HCT116 (cell line): ENCODE measurements around the gene INTS3. TPM values are rescaled to one million over a fixed set of nuclear protein-coding genes. Genes with fewer than 3 reads are reported as not detected.

Source experiments
- ATAC-seq: fragments of 200-7000 bp; cut with Tn5 transposase; 2 replicates; pipeline ENCODE4 v1.9.1; 2020; ENCODE audit warnings: mild to moderate bottlenecking, moderate library complexity
- BruUV-seq: library from RNA; stranded (reverse); fragments of 400-500 nt; replicated peaks from 2 replicates; lab custom pipeline; 2021; lab: Mats Ljungman, UMichigan
- CTCF ChIA-PET: fragments of 300-600 bp; sonication (Branson Sonifier 250); formaldehyde crosslinking; loops from one replicate; lab custom pipeline; 2021; ENCODE audit warnings: antibody characterized with exemption; lab: Charles Lee
- POLR2A ChIA-PET: fragments of 300-600, 350-600 bp; sonication (Branson Sonifier 250); formaldehyde crosslinking; loops from one replicate; lab custom pipeline; 2021; ENCODE audit warnings: antibody characterized with exemption; lab: Charles Lee
- RAD21 ChIA-PET, 2 experiments: fragments of 300-600 bp; sonication (Branson Sonifier 250); formaldehyde crosslinking; loops; one replicate each; lab custom pipeline; 2023; ENCODE audit warnings: low total read pairs in 2 of 2; ENCODE audit not compliant: uncharacterized antibody in 2 of 2, unreplicated experiment in 2 of 2, low non-redundant PET in 1 of 2; lab: Charles Lee
- DNase-seq: peaks from one replicate; pipeline ENCODE4 v3.0.0-alpha.2; 2010; ENCODE audit warnings: low read depth, low spot score
- H2AFZ ChIP-seq: fragments of 200-600 bp; shearing (Covaris generic), sonication (generic); 2 replicates; pipeline ENCODE4 v1.6.1; 2017; ENCODE audit warnings: low read depth, mixed run types, mixed read lengths, antibody characterized with exemption, low read length; ENCODE audit not compliant: poor library complexity, severe bottlenecking
- H3K27ac ChIP-seq: 2 replicates; pipeline ENCODE4 v1.5.1; 2012; ENCODE audit warnings: low read depth, low read length
- H3K27me3 ChIP-seq: fragments of 200-600 bp; sonication (generic); 2 replicates; pipeline ENCODE4 v1.6.1; 2016; ENCODE audit warnings: mixed run types, low read length, mixed read lengths; ENCODE audit not compliant: insufficient read depth
- H3K36me3 ChIP-seq, 2 experiments: fragments of 200-500 bp in 1 of 2; fragments of 200-600 bp in 1 of 2; sonication (Bioruptor generic) in 1 of 2; sonication (generic) in 1 of 2; 2 replicates each; pipeline versions ENCODE4 v1.5.1 to v1.6.1; 2014 to 2016; ENCODE audit warnings: low read length in 2 of 2, inconsistent platforms in 1 of 2, mixed read lengths in 1 of 2, mixed run types in 1 of 2; ENCODE audit not compliant: insufficient read depth in 2 of 2, control insufficient read depth in 1 of 2
- H3K4me1 ChIP-seq, 2 experiments: fragments of 200-600 bp in 1 of 2; sonication (generic) in 1 of 2; 2 replicates each; pipeline versions ENCODE4 v1.5.1 to v1.6.1; 2012 to 2017; ENCODE audit warnings: low read length in 2 of 2, inconsistent platforms in 1 of 2, mild to moderate bottlenecking in 1 of 2, mixed read lengths in 1 of 2, mixed run types in 1 of 2, moderate library complexity in 1 of 2; ENCODE audit not compliant: insufficient read depth in 2 of 2, control insufficient read depth in 1 of 2
- H3K4me2 ChIP-seq: fragments of 200-600 bp; sonication (generic); 2 replicates; pipeline ENCODE4 v1.6.1; 2017; ENCODE audit warnings: mixed run types, low read length, mixed read lengths
- H3K4me3 ChIP-seq, 2 experiments: fragments of 200-600 bp in 1 of 2; sonication (generic) in 1 of 2; replicated peaks in 1 of 2; 2 replicates each; pipeline ENCODE4 v1.5.1; 2011 to 2016; ENCODE audit warnings: low read length in 2 of 2, control low read depth in 1 of 2, low read depth in 1 of 2, mild to moderate bottlenecking in 1 of 2, mixed read lengths in 1 of 2, mixed run types in 1 of 2
- H3K79me2 ChIP-seq: fragments of 200-600 bp; sonication (generic); 2 replicates; pipeline ENCODE4 v1.6.1; 2017; ENCODE audit warnings: mild to moderate bottlenecking, mixed run types, low read length, moderate library complexity, mixed read lengths; ENCODE audit not compliant: insufficient read depth
- H3K9ac ChIP-seq: fragments of 200-600 bp; sonication (generic); 2 replicates; pipeline ENCODE4 v1.6.1; 2016; ENCODE audit warnings: low read length, mixed read lengths
- H3K9me2 ChIP-seq: fragments of 200-600 bp; sonication (generic), shearing (Covaris generic); 2 replicates; pipeline ENCODE4 v1.6.1; 2017; ENCODE audit warnings: mixed run types, mild to moderate bottlenecking, moderate library complexity; ENCODE audit not compliant: insufficient read depth
- H3K9me3 ChIP-seq, 2 experiments: fragments of 200-500 bp in 1 of 2; fragments of 200-600 bp in 1 of 2; sonication (Bioruptor generic) in 1 of 2; sonication (generic) in 1 of 2; 2 replicates each; pipeline ENCODE4 v1.6.1; 2014 to 2017; ENCODE audit warnings: low read length in 2 of 2, mixed read lengths in 2 of 2, inconsistent platforms in 1 of 2, low read depth in 1 of 2, mild to moderate bottlenecking in 1 of 2, mixed run types in 1 of 2, moderate library complexity in 1 of 2; ENCODE audit not compliant: control insufficient read depth in 1 of 2, insufficient read depth in 1 of 2
- H4K20me1 ChIP-seq: fragments of 200-600 bp; sonication (generic), shearing (Covaris generic); 2 replicates; pipeline ENCODE4 v1.6.1; 2017; ENCODE audit warnings: mixed run types, mild to moderate bottlenecking, moderate library complexity; ENCODE audit not compliant: insufficient read depth
- CTCF ChIP-seq, 3 experiments: fragments of 200-600 bp in 1 of 3; sonication (generic) in 1 of 3; IDR thresholded peaks in 2 of 3; conservative IDR thresholded peaks in 1 of 3; 2 replicates each; pipeline ENCODE4 v1.5.1; 2012 to 2017; ENCODE audit warnings: low read depth in 2 of 3, low read length in 2 of 3, antibody characterized with exemption in 1 of 3, borderline replicate concordance in 1 of 3, control low read depth in 1 of 3, mild to moderate bottlenecking in 1 of 3, mixed read lengths in 1 of 3, mixed run types in 1 of 3, moderate library complexity in 1 of 3; ENCODE audit not compliant: insufficient read depth in 1 of 3
- FOSL1 ChIP-seq: IDR thresholded peaks from 2 replicates; pipeline ENCODE4 v1.6.1; 2012; ENCODE audit warnings: low read depth
- RAD21 ChIP-seq: IDR thresholded peaks from 2 replicates; pipeline ENCODE4 v1.6.1; 2012; ENCODE audit warnings: low read depth, mild to moderate bottlenecking
- intact Hi-C: fragments of 100-400 bp; cut with micrococcal nuclease; formaldehyde crosslinking; loops from 2 replicates; pipeline ENCODE4 v1.10.0; 2022
- total RNA-seq: library from RNA; stranded (reverse); gene quantifications from one replicate; pipeline ENCODE4 v1.2.1, GENCODE V29; 2021; ENCODE audit not compliant: unreplicated experiment

The INTS3 gene
- total RNA-seq, 1 experiment from 2014 or later: 47.6 TPM

- Histone ChIP-seq H3K4me3 (no peak overlapping the region), H3K27ac (no peak overlapping the region), H3K36me3 (peaks cover 25 to 37% of the 10 kb centered on the region in 2 experiments; a peak in 3 of 4 replicates), H3K9me2 (no peaks in the 10 kb centered on the region), H3K27me3 (no peaks in the 10 kb centered on the region), H3K9me3 (no peaks in the 10 kb centered on the region), H4K20me1 (no peaks in the 10 kb centered on the region), H3K9ac (no peak overlapping the region), H3K4me2 (no peak overlapping the region), H3K4me1 (peaks cover 14 to 26% of the 10 kb centered on the region in 2 experiments), H3K79me2 (no peaks in the 10 kb centered on the region), H2AFZ (no peak overlapping the region)
- ATAC-seq: no peak
- TF ChIP-seq CTCF (IDR thresholded peaks at IDR 0.05 in 2 of 3, conservative IDR thresholded peaks at IDR 0.05 in 1 of 3; ENCODE audit: borderline replicate concordance in 1 of 3, insufficient read depth in 1 of 3, low read depth in 2 of 3, low read length in 2 of 3) (peak in 2 of 3 experiments; percentile 33 to 50; a peak in 2 of 6 replicates), FOSL1 (no peak), RAD21 (peak; percentile 52)
- ChIA-PET CTCF (interaction anchor here (1.4 kb wide), 1 partner anchor 260 kb away, joined by 3 read pairs; no protein-coding TSS in a partner anchor), RAD21 (interaction anchor here in 1 of 2 experiments (0.8 kb wide), 1 partner anchor 21 kb away, joined by 4 read pairs; no protein-coding TSS in a partner anchor), POLR2A (no interaction called here)
- no TSS peak for BruUV-seq
- intact Hi-C loops: loop anchor here (10.0 kb wide), 1 partner anchor 97 kb away; the partner anchor contains the start of genes ILF2 and NPR1
- DNase-seq: no peak
These were observed 44.2 kb downstream of the INTS3 start for GRCh38 chr1:153771841-153772593.
